C4-2B (cell line): ENCODE results near the gene ZNF521.

Source experiments
- ZFX ChIP-seq: fragments of 450-650 bp; IDR thresholded peaks from 2 replicates; pipeline ENCODE4 v1.6.1; 2017
- TF ChIP-seq, protein P1 (sequence below): fragments of 450-650 bp; conservative IDR thresholded peaks from 2 replicates; pipeline ENCODE4 v1.5.1; 2017; ENCODE audit warnings: mild to moderate bottlenecking

DNA sequence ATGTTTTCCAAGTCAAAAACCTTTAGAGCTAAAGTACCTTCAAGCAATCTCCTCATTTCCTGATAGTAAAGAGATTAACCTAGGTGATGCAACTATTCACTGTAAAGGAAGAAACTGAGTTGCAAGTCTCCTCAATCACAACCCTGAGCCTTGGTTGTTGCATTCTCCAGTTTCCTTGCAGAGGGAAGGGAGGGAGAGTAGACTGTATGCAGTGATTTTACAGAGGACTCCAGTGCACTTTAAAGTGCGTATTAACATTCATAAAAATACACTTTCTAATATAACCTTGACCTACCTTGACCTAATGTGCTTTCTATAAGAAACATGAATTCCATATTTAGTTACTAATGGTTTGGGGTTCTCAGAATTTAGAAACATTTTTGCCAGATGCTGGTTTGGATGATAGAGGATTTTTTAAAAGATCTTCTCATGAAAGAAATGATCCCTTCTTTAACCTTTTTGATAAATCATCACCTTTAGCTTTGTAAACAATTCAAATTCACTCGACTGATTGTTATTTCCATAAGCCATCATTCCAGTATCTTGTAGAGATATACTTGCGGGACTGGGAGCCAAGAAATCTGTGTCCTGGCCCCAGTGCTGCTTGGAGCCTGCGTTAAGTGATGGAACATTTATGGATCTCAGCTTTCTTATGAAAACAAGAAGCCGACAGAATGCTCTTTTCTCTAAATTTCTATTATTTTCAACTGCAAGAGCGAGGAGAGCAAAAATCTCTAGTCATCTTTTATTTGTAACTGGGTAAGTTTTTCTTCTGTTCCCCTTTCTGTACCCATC lies 228.3 kb downstream of the ZNF521 start:
- TF ChIP-seq, protein P1, sequence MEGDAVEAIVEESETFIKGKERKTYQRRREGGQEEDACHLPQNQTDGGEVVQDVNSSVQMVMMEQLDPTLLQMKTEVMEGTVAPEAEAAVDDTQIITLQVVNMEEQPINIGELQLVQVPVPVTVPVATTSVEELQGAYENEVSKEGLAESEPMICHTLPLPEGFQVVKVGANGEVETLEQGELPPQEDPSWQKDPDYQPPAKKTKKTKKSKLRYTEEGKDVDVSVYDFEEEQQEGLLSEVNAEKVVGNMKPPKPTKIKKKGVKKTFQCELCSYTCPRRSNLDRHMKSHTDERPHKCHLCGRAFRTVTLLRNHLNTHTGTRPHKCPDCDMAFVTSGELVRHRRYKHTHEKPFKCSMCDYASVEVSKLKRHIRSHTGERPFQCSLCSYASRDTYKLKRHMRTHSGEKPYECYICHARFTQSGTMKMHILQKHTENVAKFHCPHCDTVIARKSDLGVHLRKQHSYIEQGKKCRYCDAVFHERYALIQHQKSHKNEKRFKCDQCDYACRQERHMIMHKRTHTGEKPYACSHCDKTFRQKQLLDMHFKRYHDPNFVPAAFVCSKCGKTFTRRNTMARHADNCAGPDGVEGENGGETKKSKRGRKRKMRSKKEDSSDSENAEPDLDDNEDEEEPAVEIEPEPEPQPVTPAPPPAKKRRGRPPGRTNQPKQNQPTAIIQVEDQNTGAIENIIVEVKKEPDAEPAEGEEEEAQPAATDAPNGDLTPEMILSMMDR, result no peak
- no peak for TF ChIP-seq ZFX
